Measurements from ENCODE around the gene RNF149.

RNF149 gene

DNA sequence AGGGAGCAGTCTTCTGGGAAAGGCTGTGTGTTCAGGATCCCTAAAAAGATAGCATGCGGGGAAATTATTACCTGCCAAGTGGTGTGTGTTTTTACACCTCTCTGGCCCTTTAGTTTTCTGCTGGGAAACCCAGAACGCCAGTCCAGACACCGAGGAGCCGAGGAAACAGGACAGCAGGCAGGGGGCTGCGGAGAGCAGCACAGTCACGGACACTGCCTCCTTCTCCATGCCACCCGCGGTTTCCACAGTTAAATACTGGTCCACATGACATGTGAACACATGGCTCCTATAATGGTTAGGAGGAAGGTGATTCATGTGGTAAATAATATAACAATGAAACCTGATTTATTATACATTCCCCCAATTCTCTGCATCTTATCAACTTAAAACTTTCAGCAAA is 35.4 kb downstream of the RNF149 start:
- Histone ChIP-seq H3K36me3 (ENCODE audit: insufficient read depth, low read length) (peaks cover 77% of the 10 kb centered on the region), H3K4me1 (ENCODE audit: insufficient read depth, low read length) (no peaks in the 10 kb centered on the region), H3K27me3 (ENCODE audit: insufficient read depth, low read length) (no peaks in the 10 kb centered on the region), H3K4me3 (ENCODE audit: low read length) (no peak overlapping the region), H3K27ac (ENCODE audit: low read depth, low read length) (no peak overlapping the region), H3K9ac (ENCODE audit: low read depth, low read length) (no peak overlapping the region), H3K9me3 (ENCODE audit: insufficient read depth, low read depth, low read length) (no peaks in the 10 kb centered on the region)
- 90% methylated on average over 7 of the region's 8 CpGs for WGBS

DNA sequence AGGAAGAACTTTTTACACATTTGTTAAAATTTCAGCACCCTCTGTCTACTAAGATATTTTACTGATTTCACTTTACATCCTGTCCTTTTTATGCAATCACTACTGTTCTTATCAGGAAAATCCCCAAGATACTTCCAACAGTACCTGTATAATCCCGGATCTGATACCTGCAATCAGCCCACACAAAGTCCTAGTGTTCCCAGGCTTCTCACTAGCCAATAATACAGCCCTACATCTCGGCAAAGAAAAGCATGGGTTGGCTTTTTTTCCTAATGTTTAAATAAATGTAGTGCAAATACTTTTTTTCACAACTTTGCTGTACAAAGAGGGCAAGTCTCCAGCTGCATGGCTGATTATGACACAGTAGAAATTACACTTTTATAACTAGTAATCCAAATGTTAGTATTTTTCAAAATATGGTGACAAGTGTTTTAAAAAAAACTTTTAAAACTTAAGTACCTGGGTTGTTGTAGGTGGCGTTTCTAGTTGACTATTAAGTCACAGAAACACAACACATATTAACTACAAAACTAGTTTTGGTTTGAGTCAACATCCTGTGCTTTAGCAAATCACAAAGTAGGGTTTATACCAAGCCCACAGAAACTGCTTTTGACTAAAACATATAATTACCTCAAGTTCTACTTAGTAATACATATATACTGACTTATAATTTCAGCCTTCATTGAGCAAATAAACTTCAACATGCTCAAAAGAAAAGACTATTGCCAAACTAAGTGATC is 36.3 kb downstream of the RNF149 start:
- Histone ChIP-seq H3K27ac (ENCODE audit: low read depth, low read length) (no peak overlapping the region), H3K4me1 (ENCODE audit: insufficient read depth, low read length) (no peaks in the 10 kb centered on the region), H3K9ac (ENCODE audit: low read depth, low read length) (no peak overlapping the region), H3K9me3 (ENCODE audit: insufficient read depth, low read depth, low read length) (no peaks in the 10 kb centered on the region), H3K27me3 (ENCODE audit: insufficient read depth, low read length) (no peaks in the 10 kb centered on the region), H3K36me3 (ENCODE audit: insufficient read depth, low read length) (peaks cover 80% of the 10 kb centered on the region), H3K4me3 (ENCODE audit: low read length) (no peak overlapping the region)
- WGBS, result over 99% methylated on average over 2 of the region's 3 CpGs

DNA sequence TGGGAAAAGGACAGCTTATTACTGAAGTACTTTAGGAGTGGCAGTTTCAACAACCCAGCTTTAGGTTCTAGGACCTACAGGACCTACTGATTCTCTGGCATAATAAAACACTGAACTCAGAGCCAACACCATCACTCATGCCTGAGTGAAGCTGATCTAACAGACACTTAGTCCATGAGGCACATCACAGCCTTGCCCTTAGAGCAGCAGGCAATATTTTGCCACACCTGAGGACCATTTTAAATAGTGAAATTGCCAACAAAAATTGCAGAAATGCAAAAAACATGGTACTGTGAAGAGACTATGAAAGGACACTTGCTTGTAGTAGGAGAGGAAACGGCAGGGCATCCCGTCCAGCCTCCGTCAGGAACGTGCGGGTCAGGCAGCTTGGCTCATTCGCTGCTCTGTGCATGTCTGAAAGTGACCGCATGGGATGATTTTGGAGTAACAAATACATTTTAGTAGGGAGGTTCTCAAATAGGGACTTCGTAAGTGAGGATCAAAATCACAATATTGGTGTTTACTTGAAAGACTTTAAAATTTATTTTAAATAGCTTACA is 37.7 kb downstream of the RNF149 start:
- H3K9ac ChIP-seq (ENCODE audit: low read depth, low read length), result no peak overlapping the region
- H3K27me3 ChIP-seq (ENCODE audit: insufficient read depth, low read length), result no peaks in the 10 kb centered on the region
- H3K4me3 ChIP-seq (ENCODE audit: low read length), result no peak overlapping the region
- no peaks in the 10 kb centered on the region for H3K9me3 ChIP-seq (ENCODE audit: insufficient read depth, low read depth, low read length)
- 95% methylated on average over 7 of the region's 8 CpGs for WGBS
- H3K36me3 ChIP-seq (ENCODE audit: insufficient read depth, low read length), result peaks cover 89% of the 10 kb centered on the region
- H3K4me1 ChIP-seq (ENCODE audit: insufficient read depth, low read length), result 0 out of 2 replicates have a peak, but pooled peaks cover 4% of the 10 kb centered on the region
- H3K27ac ChIP-seq (ENCODE audit: low read depth, low read length), result no peak overlapping the region

DNA sequence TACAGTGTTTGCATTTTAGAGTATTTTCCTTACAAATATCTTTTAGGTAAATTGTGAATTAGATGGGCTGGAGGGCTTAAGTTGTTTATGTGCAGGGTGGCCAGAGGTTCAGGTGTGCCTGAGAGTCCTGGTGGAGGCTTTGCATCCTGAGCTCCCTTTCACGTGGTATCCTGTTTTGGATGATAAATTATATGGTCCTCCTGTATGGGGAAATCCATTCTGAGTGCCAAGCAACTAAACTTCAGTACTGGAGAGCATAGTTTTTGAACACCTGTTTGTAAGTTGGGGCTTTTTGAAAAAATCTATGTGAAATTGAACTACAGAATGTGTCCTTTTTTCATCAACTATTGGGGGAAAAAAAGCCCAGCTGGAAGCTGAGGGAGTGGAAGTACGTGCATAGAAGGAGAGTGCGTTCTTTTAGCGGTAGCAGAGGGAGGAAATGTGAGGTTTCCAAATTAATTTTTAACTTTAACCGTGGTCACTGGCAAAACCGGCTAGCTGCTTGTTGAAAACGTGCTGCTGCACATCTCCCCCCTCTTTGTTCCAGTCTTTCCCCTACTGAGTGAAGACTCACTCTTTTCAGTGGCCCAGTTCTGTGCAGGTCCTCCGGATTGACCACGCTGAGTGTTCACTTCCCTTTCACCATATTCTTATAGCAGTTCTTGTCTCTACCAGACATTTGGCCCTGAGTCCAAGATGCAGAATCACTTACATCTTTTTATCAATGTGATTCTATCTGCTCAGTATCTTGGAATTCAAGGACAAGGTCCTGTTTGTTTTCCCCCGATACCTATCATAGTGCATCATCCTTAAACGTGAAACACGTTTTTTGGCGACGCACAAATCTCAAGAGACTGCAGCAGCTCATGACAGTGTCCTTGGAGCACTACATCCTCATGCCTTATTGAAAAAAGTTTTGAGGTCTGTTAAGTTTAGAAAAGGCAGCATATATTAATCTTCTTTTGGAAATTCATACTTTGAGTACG is 40.5 kb downstream of the RNF149 start:
- no peaks in the 10 kb centered on the region for H3K27me3 ChIP-seq (ENCODE audit: insufficient read depth, low read length)
- H3K36me3 ChIP-seq (ENCODE audit: insufficient read depth, low read length), result peaks cover 99% of the 10 kb centered on the region
- H3K9me3 ChIP-seq (ENCODE audit: insufficient read depth, low read depth, low read length), result no peaks in the 10 kb centered on the region
- 0 out of 2 replicates have a peak, but pooled peaks cover 9% of the 10 kb centered on the region for H3K4me1 ChIP-seq (ENCODE audit: insufficient read depth, low read length)
- H3K4me3 ChIP-seq (ENCODE audit: low read length), result no peak overlapping the region
- no peak overlapping the region for H3K9ac ChIP-seq (ENCODE audit: low read depth, low read length)
- WGBS, result 94% methylated on average over 15 of the region's 15 CpGs
- no peak overlapping the region for H3K27ac ChIP-seq (ENCODE audit: low read depth, low read length)

DNA sequence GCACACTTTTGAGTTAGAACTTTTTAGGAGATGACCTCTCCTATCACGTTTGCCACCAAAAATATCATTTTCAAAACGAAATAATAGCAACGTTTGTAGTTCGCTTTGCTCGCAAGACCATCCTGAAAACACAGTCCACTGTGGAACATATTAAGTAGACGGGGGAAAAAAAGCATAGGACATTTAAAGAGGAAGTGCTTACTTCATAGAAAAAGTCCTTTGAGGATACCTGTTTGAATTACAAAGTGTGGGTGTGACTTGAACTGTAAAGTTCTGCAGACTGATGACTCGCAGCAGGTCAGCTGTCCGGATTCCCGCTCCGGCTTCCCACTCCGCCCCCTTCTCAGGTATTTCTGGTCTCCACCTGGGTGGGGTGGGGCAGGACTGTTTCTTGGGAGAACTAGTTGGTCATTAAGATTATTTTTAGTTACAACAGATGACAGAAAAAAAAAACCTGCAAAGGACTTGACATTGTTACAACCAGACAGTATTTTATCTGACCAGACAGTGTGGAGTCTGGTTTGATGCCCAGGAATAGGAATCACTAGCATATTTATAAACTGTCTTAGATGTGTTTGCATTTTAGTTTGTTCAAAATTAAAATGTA is 42.5 kb downstream of the RNF149 start:
- Histone ChIP-seq H3K4me3 (ENCODE audit: low read length) (no peak overlapping the region), H3K9me3 (ENCODE audit: insufficient read depth, low read depth, low read length) (no peaks in the 10 kb centered on the region), H3K27me3 (ENCODE audit: insufficient read depth, low read length) (no peaks in the 10 kb centered on the region), H3K9ac (ENCODE audit: low read depth, low read length) (no peak overlapping the region), H3K36me3 (ENCODE audit: insufficient read depth, low read length) (peaks cover 96% of the 10 kb centered on the region), H3K4me1 (ENCODE audit: insufficient read depth, low read length) (0 out of 2 replicates have a peak, but pooled peaks cover 9% of the 10 kb centered on the region), H3K27ac (ENCODE audit: low read depth, low read length) (no peak overlapping the region)
- WGBS, result 75% methylated on average over 11 of the region's 11 CpGs

DNA sequence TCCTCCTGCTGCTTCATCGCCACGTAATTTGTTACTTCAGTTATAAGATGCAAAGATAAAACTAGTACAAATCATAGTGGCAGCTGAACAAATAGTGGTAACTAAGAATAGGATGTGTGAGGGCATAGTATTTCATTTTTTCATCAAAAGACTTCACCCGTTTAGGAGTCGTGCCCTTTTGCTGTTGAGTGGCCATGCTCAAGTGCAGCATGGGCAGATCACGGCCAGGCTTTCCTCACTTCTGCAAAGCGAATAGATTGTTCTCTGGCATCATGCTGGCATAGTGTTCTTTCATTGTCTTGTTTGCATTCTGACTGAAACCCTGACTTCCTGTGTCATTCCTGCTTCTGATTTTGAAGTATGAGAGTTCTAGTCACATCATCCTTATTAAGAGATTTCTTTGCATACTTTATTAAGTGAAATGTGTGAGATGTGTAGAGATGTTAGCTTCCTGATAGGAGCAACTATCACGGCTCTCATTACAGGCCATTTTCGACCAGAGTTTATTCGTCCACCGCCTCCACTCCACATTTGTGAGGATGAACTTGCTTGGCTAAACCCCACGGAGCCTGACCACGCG is 44.1 kb downstream of the RNF149 start:
- 0 out of 2 replicates have a peak, but pooled peaks cover 9% of the 10 kb centered on the region for H3K4me1 ChIP-seq (ENCODE audit: insufficient read depth, low read length)
- H3K27ac ChIP-seq (ENCODE audit: low read depth, low read length), result no peak overlapping the region
- H3K27me3 ChIP-seq (ENCODE audit: insufficient read depth, low read length), result no peaks in the 10 kb centered on the region
- no peak overlapping the region for H3K9ac ChIP-seq (ENCODE audit: low read depth, low read length)
- no peaks in the 10 kb centered on the region for H3K9me3 ChIP-seq (ENCODE audit: insufficient read depth, low read depth, low read length)
- no peak overlapping the region for H3K4me3 ChIP-seq (ENCODE audit: low read length)
- WGBS, result 92% methylated on average over 13 of the region's 13 CpGs
- peaks cover 94% of the 10 kb centered on the region for H3K36me3 ChIP-seq (ENCODE audit: insufficient read depth, low read length)

DNA sequence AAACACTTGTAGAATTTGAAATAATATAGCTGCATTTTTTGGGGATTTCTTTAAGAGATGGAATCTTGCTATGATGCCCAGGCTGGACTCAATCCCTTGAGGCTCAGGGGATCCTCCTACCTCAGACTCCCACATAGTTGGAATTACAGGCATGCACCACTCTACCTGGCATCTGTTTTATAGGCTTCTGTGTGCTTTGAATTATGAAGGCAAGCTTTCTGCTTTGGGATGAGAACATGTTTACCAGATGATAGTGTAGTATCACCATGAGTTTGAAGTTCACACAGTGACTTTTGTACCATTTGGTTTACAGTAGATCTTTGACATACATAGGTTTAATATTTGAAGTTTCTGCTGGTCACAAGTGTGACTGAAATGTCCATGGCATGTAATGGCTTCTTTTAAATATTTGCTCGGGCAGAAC is 45.1 kb downstream of the RNF149 start:
- 0 out of 2 replicates have a peak, but pooled peaks cover 9% of the 10 kb centered on the region for H3K4me1 ChIP-seq (ENCODE audit: insufficient read depth, low read length)
- no peak overlapping the region for H3K4me3 ChIP-seq (ENCODE audit: low read length)
- no peak overlapping the region for H3K9ac ChIP-seq (ENCODE audit: low read depth, low read length)
- H3K27ac ChIP-seq (ENCODE audit: low read depth, low read length), result no peak overlapping the region
- no peaks in the 10 kb centered on the region for H3K27me3 ChIP-seq (ENCODE audit: insufficient read depth, low read length)
- 89% methylated on average over 1 of the region's 1 CpG for WGBS
- peaks cover 94% of the 10 kb centered on the region for H3K36me3 ChIP-seq (ENCODE audit: insufficient read depth, low read length)
- no peaks in the 10 kb centered on the region for H3K9me3 ChIP-seq (ENCODE audit: insufficient read depth, low read depth, low read length)

DNA sequence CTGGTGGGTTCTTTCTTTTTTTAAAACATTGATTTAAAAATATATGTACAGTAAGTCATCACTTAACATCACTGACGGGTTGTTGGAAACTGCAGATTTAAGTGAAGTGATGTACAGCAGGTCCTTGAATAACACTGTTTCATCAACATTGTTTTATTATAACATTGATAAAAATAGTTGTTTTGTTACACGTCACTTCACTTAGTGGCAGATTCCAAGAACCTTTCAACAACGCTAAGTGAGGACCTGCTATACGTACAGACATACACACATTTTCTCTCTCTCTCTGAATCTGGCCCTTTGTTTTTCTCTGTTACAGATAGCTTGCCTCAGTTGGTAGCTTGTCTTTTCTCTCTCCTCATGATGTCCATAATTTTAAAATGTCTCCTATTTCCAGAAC is 46.4 kb downstream of the RNF149 start:
- Histone ChIP-seq H3K4me1 (ENCODE audit: insufficient read depth, low read length) (0 out of 2 replicates have a peak, but pooled peaks cover 9% of the 10 kb centered on the region), H3K9ac (ENCODE audit: low read depth, low read length) (no peak overlapping the region), H3K36me3 (ENCODE audit: insufficient read depth, low read length) (peaks cover 90% of the 10 kb centered on the region), H3K9me3 (ENCODE audit: insufficient read depth, low read depth, low read length) (no peaks in the 10 kb centered on the region), H3K27ac (ENCODE audit: low read depth, low read length) (no peak overlapping the region), H3K4me3 (ENCODE audit: low read length) (no peak overlapping the region), H3K27me3 (ENCODE audit: insufficient read depth, low read length) (no peaks in the 10 kb centered on the region)
- 98% methylated on average over 3 of the region's 4 CpGs for WGBS

DNA sequence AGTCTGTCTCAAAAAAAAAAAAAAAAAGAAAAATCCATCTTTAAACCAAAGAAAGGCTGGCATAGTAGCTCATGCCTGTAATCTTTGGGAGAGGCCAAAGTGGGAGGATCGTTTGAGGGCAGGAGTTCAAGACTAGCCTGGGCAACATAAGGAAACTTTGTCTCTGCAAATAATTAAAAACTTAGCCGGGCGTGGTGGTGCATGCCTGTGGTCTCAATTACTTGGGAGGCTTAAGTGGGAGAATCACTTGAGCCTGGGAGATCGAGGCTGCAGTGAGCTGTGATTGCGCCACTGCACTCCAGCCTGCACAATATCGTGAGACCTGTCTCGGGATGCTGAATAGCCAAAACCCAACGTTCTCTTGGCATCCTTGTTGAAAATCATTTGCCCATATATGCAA is 49.7 kb downstream of the RNF149 start:
- Histone ChIP-seq H3K36me3 (ENCODE audit: insufficient read depth, low read length) (peaks cover 58% of the 10 kb centered on the region), H3K9ac (ENCODE audit: low read depth, low read length) (no peak overlapping the region), H3K4me3 (ENCODE audit: low read length) (no peak overlapping the region), H3K4me1 (ENCODE audit: insufficient read depth, low read length) (peaks cover 7% of the 10 kb centered on the region; the same call in 1 of the 2 replicates), H3K27me3 (ENCODE audit: insufficient read depth, low read length) (no peaks in the 10 kb centered on the region), H3K27ac (ENCODE audit: low read depth, low read length) (no peak overlapping the region), H3K9me3 (ENCODE audit: insufficient read depth, low read depth, low read length) (no peaks in the 10 kb centered on the region)
- WGBS, result 96% methylated on average over 8 of the region's 8 CpGs

DNA sequence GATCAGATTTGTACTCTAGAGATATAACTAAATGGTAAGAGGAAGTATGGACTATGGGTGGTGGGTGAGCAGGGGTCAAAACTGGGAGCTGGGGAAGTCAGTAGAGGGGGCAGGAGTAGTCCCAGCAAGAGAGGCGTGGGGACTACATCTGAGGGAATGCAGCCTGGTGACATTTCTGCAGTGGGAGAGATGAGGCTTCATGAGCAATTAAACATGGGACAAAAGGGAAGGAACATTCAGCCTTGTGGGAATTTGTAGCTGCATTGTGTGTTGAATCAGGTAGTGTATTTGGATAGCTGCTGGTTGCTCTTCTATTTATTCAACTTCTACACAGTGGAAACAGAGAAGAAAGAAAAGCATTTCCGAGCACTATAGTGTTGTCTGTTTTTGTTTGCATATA is 52.2 kb downstream of the RNF149 start:
- Histone ChIP-seq H3K4me3 (ENCODE audit: low read length) (no peak overlapping the region), H3K9ac (ENCODE audit: low read depth, low read length) (no peak overlapping the region), H3K4me1 (ENCODE audit: insufficient read depth, low read length) (peaks cover 9% of the 10 kb centered on the region; the same call in 1 of the 2 replicates), H3K27me3 (ENCODE audit: insufficient read depth, low read length) (no peaks in the 10 kb centered on the region), H3K36me3 (ENCODE audit: insufficient read depth, low read length) (peaks cover 36% of the 10 kb centered on the region), H3K9me3 (ENCODE audit: insufficient read depth, low read depth, low read length) (no peaks in the 10 kb centered on the region), H3K27ac (ENCODE audit: low read depth, low read length) (no peak overlapping the region)
- 91% methylated on average over 2 of the region's 2 CpGs for WGBS

Measured in HUES64 (cell line).